HCT116 (cell line): ENCODE measurements around the gene OR2AG1. TPM values are rescaled to one million over a fixed set of nuclear protein-coding genes. Genes with fewer than 3 reads are reported as not detected.

Experiments used
- ATAC-seq: fragments of 200-7000 bp; cut with Tn5 transposase; 2 replicates; pipeline ENCODE4 v1.9.1; 2020; ENCODE audit warnings: mild to moderate bottlenecking, moderate library complexity
- BruUV-seq: library from RNA; stranded (reverse); fragments of 400-500 nt; replicated peaks from 2 replicates; lab custom pipeline; 2021; lab: Mats Ljungman, UMichigan
- CTCF ChIA-PET: fragments of 300-600 bp; sonication (Branson Sonifier 250); formaldehyde crosslinking; loops from one replicate; lab custom pipeline; 2021; ENCODE audit warnings: antibody characterized with exemption; lab: Charles Lee
- POLR2A ChIA-PET: fragments of 300-600, 350-600 bp; sonication (Branson Sonifier 250); formaldehyde crosslinking; loops from one replicate; lab custom pipeline; 2021; ENCODE audit warnings: antibody characterized with exemption; lab: Charles Lee
- RAD21 ChIA-PET, 2 experiments: fragments of 300-600 bp; sonication (Branson Sonifier 250); formaldehyde crosslinking; loops; one replicate each; lab custom pipeline; 2023; ENCODE audit warnings: low total read pairs in 2 of 2; ENCODE audit not compliant: uncharacterized antibody in 2 of 2, unreplicated experiment in 2 of 2, low non-redundant PET in 1 of 2; lab: Charles Lee
- DNase-seq: peaks from one replicate; pipeline ENCODE4 v3.0.0-alpha.2; 2010; ENCODE audit warnings: low read depth, low spot score
- H2AFZ ChIP-seq: fragments of 200-600 bp; shearing (Covaris generic), sonication (generic); 2 replicates; pipeline ENCODE4 v1.6.1; 2017; ENCODE audit warnings: low read depth, mixed run types, mixed read lengths, antibody characterized with exemption, low read length; ENCODE audit not compliant: poor library complexity, severe bottlenecking
- H3K27ac ChIP-seq: 2 replicates; pipeline ENCODE4 v1.5.1; 2012; ENCODE audit warnings: low read depth, low read length
- H3K27me3 ChIP-seq: fragments of 200-600 bp; sonication (generic); 2 replicates; pipeline ENCODE4 v1.6.1; 2016; ENCODE audit warnings: mixed run types, low read length, mixed read lengths; ENCODE audit not compliant: insufficient read depth
- H3K36me3 ChIP-seq, 2 experiments: fragments of 200-500 bp in 1 of 2; fragments of 200-600 bp in 1 of 2; sonication (Bioruptor generic) in 1 of 2; sonication (generic) in 1 of 2; 2 replicates each; pipeline versions ENCODE4 v1.5.1 to v1.6.1; 2014 to 2016; ENCODE audit warnings: low read length in 2 of 2, inconsistent platforms in 1 of 2, mixed read lengths in 1 of 2, mixed run types in 1 of 2; ENCODE audit not compliant: insufficient read depth in 2 of 2, control insufficient read depth in 1 of 2
- H3K4me1 ChIP-seq, 2 experiments: fragments of 200-600 bp in 1 of 2; sonication (generic) in 1 of 2; 2 replicates each; pipeline versions ENCODE4 v1.5.1 to v1.6.1; 2012 to 2017; ENCODE audit warnings: low read length in 2 of 2, inconsistent platforms in 1 of 2, mild to moderate bottlenecking in 1 of 2, mixed read lengths in 1 of 2, mixed run types in 1 of 2, moderate library complexity in 1 of 2; ENCODE audit not compliant: insufficient read depth in 2 of 2, control insufficient read depth in 1 of 2
- H3K4me2 ChIP-seq: fragments of 200-600 bp; sonication (generic); 2 replicates; pipeline ENCODE4 v1.6.1; 2017; ENCODE audit warnings: mixed run types, low read length, mixed read lengths
- H3K4me3 ChIP-seq, 2 experiments: fragments of 200-600 bp in 1 of 2; sonication (generic) in 1 of 2; replicated peaks in 1 of 2; 2 replicates each; pipeline ENCODE4 v1.5.1; 2011 to 2016; ENCODE audit warnings: low read length in 2 of 2, control low read depth in 1 of 2, low read depth in 1 of 2, mild to moderate bottlenecking in 1 of 2, mixed read lengths in 1 of 2, mixed run types in 1 of 2
- H3K79me2 ChIP-seq: fragments of 200-600 bp; sonication (generic); 2 replicates; pipeline ENCODE4 v1.6.1; 2017; ENCODE audit warnings: mild to moderate bottlenecking, mixed run types, low read length, moderate library complexity, mixed read lengths; ENCODE audit not compliant: insufficient read depth
- H3K9ac ChIP-seq: fragments of 200-600 bp; sonication (generic); 2 replicates; pipeline ENCODE4 v1.6.1; 2016; ENCODE audit warnings: low read length, mixed read lengths
- H3K9me2 ChIP-seq: fragments of 200-600 bp; sonication (generic), shearing (Covaris generic); 2 replicates; pipeline ENCODE4 v1.6.1; 2017; ENCODE audit warnings: mixed run types, mild to moderate bottlenecking, moderate library complexity; ENCODE audit not compliant: insufficient read depth
- H3K9me3 ChIP-seq, 2 experiments: fragments of 200-500 bp in 1 of 2; fragments of 200-600 bp in 1 of 2; sonication (Bioruptor generic) in 1 of 2; sonication (generic) in 1 of 2; 2 replicates each; pipeline ENCODE4 v1.6.1; 2014 to 2017; ENCODE audit warnings: low read length in 2 of 2, mixed read lengths in 2 of 2, inconsistent platforms in 1 of 2, low read depth in 1 of 2, mild to moderate bottlenecking in 1 of 2, mixed run types in 1 of 2, moderate library complexity in 1 of 2; ENCODE audit not compliant: control insufficient read depth in 1 of 2, insufficient read depth in 1 of 2
- H4K20me1 ChIP-seq: fragments of 200-600 bp; sonication (generic), shearing (Covaris generic); 2 replicates; pipeline ENCODE4 v1.6.1; 2017; ENCODE audit warnings: mixed run types, mild to moderate bottlenecking, moderate library complexity; ENCODE audit not compliant: insufficient read depth
- CEBPB ChIP-seq: IDR thresholded peaks from 2 replicates; pipeline ENCODE4 v1.6.1; 2012; ENCODE audit warnings: low read depth
- EGR1 ChIP-seq: IDR thresholded peaks from 2 replicates; pipeline ENCODE4 v1.6.1; 2012; ENCODE audit warnings: low read depth
- ELF1 ChIP-seq: IDR thresholded peaks from 2 replicates; pipeline ENCODE4 v1.6.1; 2012; ENCODE audit warnings: low read depth, borderline replicate concordance
- EZH2 ChIP-seq: fragments of 200-600 bp; sonication (generic); IDR thresholded peaks from 2 replicates; pipeline ENCODE4 v1.6.1; 2017; ENCODE audit warnings: antibody characterized with exemption, mixed run types
- JUND ChIP-seq: IDR thresholded peaks from 2 replicates; pipeline ENCODE4 v1.6.1; 2012
- POLR2A ChIP-seq: IDR thresholded peaks from 2 replicates; pipeline ENCODE4 v1.7.0; 2011; ENCODE audit warnings: borderline replicate concordance; ENCODE audit not compliant: insufficient read depth, insufficient read length; ENCODE audit errors: extremely low read depth
- POLR2AphosphoS5 ChIP-seq: IDR thresholded peaks from 2 replicates; pipeline ENCODE4 v1.6.1; 2011; ENCODE audit warnings: mild to moderate bottlenecking, low read depth, low read length, moderate library complexity
- SIN3A ChIP-seq: IDR thresholded peaks from 2 replicates; pipeline ENCODE4 v1.6.1; 2012; ENCODE audit warnings: low read depth
- SP1 ChIP-seq: IDR thresholded peaks from 2 replicates; pipeline ENCODE4 v1.6.1; 2012; ENCODE audit warnings: low read depth
- SRF ChIP-seq: IDR thresholded peaks from 2 replicates; pipeline ENCODE4 v1.6.1; 2012; ENCODE audit warnings: low read depth
- TCF7L2 ChIP-seq: IDR thresholded peaks from 2 replicates; pipeline ENCODE4 v1.7.0; 2011; ENCODE audit warnings: borderline replicate concordance, inconsistent platforms; ENCODE audit not compliant: insufficient read depth, insufficient read length; ENCODE audit errors: extremely low read depth
- YY1 ChIP-seq: IDR thresholded peaks from 2 replicates; pipeline ENCODE4 v1.6.1; 2011; ENCODE audit warnings: low read length, low read depth, moderate library complexity, mild to moderate bottlenecking; ENCODE audit not compliant: insufficient replicate concordance; ENCODE audit errors: extremely low read depth
- ZFX ChIP-seq: fragments of 450-650 bp; IDR thresholded peaks from 2 replicates; pipeline ENCODE4 v1.6.1; 2017
- ZNF274 ChIP-seq: fragments of 200-500 bp; sonication (Bioruptor generic); IDR thresholded peaks from 2 replicates; pipeline ENCODE4 v1.6.1; 2014; ENCODE audit warnings: mild to moderate bottlenecking, low read depth, low read length, inconsistent platforms
- intact Hi-C: fragments of 100-400 bp; cut with micrococcal nuclease; formaldehyde crosslinking; loops from 2 replicates; pipeline ENCODE4 v1.10.0; 2022
- total RNA-seq: library from RNA; stranded (reverse); gene quantifications from one replicate; pipeline ENCODE4 v1.2.1, GENCODE V29; 2021; ENCODE audit not compliant: unreplicated experiment
- TF ChIP-seq, protein P1 (sequence below): IDR thresholded peaks from 2 replicates; pipeline ENCODE4 v1.6.1; 2011; ENCODE audit warnings: mild to moderate bottlenecking, low read length, moderate library complexity; ENCODE audit not compliant: insufficient replicate concordance; ENCODE audit errors: extremely low read depth
- TF ChIP-seq, protein P2 (sequence below): IDR thresholded peaks from 2 replicates; pipeline ENCODE4 v1.6.1; 2012; ENCODE audit warnings: low read depth
- TF ChIP-seq, protein P3 (sequence below), 3 experiments: fragments of 200-600 bp in 1 of 3; sonication (generic) in 1 of 3; IDR thresholded peaks in 2 of 3; conservative IDR thresholded peaks in 1 of 3; 2 replicates each; pipeline ENCODE4 v1.5.1; 2012 to 2017; ENCODE audit warnings: low read depth in 2 of 3, low read length in 2 of 3, antibody characterized with exemption in 1 of 3, borderline replicate concordance in 1 of 3, control low read depth in 1 of 3, mild to moderate bottlenecking in 1 of 3, mixed read lengths in 1 of 3, mixed run types in 1 of 3, moderate library complexity in 1 of 3; ENCODE audit not compliant: insufficient read depth in 1 of 3
- TF ChIP-seq, protein P4 (sequence below): IDR thresholded peaks from 2 replicates; pipeline ENCODE4 v1.6.1; 2012
- TF ChIP-seq, protein P5 (sequence below): IDR thresholded peaks from 2 replicates; pipeline ENCODE4 v1.6.1; 2012

OR2AG1 gene
- total RNA-seq, 1 experiment from 2014 or later: not detected

DNA sequence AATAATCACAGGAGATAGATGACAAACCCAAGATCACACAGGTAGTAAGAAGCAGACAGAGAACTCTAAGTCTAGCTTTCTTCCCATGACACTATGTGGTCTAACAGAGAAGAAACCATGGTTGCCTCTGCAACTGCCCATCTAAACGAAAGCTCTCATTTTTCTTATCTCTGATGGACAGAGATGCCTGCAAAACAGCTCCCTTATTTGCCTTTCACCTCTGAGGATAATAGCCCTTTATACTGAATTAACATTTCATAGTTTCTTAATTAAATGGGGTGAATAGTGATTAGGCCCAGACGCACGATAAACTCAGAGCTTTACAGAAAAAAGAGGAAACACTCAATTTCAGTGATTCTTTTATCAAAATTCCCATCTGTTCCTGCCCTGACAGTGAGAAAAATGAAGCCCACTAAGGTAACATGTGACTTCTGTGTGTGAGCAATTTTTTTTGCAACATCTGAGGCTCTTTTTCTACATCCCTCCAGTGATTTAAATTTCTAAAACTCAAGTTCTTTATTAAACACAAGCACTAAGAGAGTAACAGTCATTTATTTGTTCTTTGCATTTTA is 35.6 kb upstream of the OR2AG1 start:
- POLR2A ChIA-PET: no interaction called here
- CTCF ChIA-PET: interaction anchor here (1.6 kb wide), 1 partner anchor 8 kb away, joined by 8 read pairs; no protein-coding TSS in a partner anchor
- no peak overlapping the region for H3K4me2 ChIP-seq

More for the DNA sequence above, 35.6 kb upstream of the OR2AG1 start:
- H3K79me2 ChIP-seq: no peaks in the 10 kb centered on the region
- no peak overlapping the region for H3K9ac ChIP-seq
- H3K9me3 ChIP-seq: no peaks in the 10 kb centered on the region
- peaks cover 82% of the 10 kb centered on the region for H3K27me3 ChIP-seq
- BruUV-seq: no TSS peak
- intact Hi-C loops: no loop called here
- H3K27ac ChIP-seq: no peak overlapping the region
- no peak overlapping the region for H2AFZ ChIP-seq
- TF ChIP-seq SIN3A: no peak
- TF ChIP-seq SP1: no peak
- TF ChIP-seq, protein P1, sequence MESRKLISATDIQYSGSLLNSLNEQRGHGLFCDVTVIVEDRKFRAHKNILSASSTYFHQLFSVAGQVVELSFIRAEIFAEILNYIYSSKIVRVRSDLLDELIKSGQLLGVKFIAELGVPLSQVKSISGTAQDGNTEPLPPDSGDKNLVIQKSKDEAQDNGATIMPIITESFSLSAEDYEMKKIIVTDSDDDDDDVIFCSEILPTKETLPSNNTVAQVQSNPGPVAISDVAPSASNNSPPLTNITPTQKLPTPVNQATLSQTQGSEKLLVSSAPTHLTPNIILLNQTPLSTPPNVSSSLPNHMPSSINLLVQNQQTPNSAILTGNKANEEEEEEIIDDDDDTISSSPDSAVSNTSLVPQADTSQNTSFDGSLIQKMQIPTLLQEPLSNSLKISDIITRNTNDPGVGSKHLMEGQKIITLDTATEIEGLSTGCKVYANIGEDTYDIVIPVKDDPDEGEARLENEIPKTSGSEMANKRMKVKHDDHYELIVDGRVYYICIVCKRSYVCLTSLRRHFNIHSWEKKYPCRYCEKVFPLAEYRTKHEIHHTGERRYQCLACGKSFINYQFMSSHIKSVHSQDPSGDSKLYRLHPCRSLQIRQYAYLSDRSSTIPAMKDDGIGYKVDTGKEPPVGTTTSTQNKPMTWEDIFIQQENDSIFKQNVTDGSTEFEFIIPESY: no peak
- no peak for TF ChIP-seq YY1
- TF ChIP-seq, protein P2, sequence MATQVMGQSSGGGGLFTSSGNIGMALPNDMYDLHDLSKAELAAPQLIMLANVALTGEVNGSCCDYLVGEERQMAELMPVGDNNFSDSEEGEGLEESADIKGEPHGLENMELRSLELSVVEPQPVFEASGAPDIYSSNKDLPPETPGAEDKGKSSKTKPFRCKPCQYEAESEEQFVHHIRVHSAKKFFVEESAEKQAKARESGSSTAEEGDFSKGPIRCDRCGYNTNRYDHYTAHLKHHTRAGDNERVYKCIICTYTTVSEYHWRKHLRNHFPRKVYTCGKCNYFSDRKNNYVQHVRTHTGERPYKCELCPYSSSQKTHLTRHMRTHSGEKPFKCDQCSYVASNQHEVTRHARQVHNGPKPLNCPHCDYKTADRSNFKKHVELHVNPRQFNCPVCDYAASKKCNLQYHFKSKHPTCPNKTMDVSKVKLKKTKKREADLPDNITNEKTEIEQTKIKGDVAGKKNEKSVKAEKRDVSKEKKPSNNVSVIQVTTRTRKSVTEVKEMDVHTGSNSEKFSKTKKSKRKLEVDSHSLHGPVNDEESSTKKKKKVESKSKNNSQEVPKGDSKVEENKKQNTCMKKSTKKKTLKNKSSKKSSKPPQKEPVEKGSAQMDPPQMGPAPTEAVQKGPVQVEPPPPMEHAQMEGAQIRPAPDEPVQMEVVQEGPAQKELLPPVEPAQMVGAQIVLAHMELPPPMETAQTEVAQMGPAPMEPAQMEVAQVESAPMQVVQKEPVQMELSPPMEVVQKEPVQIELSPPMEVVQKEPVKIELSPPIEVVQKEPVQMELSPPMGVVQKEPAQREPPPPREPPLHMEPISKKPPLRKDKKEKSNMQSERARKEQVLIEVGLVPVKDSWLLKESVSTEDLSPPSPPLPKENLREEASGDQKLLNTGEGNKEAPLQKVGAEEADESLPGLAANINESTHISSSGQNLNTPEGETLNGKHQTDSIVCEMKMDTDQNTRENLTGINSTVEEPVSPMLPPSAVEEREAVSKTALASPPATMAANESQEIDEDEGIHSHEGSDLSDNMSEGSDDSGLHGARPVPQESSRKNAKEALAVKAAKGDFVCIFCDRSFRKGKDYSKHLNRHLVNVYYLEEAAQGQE: no peak
- no peak for TF ChIP-seq ELF1
- no peak for TF ChIP-seq ZFX
- TF ChIP-seq TCF7L2: no peak
- no peak for TF ChIP-seq ZNF274
- no peak for TF ChIP-seq POLR2AphosphoS5
- TF ChIP-seq POLR2A: no peak
- TF ChIP-seq JUND: no peak
- TF ChIP-seq, protein P3, sequence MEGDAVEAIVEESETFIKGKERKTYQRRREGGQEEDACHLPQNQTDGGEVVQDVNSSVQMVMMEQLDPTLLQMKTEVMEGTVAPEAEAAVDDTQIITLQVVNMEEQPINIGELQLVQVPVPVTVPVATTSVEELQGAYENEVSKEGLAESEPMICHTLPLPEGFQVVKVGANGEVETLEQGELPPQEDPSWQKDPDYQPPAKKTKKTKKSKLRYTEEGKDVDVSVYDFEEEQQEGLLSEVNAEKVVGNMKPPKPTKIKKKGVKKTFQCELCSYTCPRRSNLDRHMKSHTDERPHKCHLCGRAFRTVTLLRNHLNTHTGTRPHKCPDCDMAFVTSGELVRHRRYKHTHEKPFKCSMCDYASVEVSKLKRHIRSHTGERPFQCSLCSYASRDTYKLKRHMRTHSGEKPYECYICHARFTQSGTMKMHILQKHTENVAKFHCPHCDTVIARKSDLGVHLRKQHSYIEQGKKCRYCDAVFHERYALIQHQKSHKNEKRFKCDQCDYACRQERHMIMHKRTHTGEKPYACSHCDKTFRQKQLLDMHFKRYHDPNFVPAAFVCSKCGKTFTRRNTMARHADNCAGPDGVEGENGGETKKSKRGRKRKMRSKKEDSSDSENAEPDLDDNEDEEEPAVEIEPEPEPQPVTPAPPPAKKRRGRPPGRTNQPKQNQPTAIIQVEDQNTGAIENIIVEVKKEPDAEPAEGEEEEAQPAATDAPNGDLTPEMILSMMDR (IDR thresholded peaks at IDR 0.05 in 2 of 3, conservative IDR thresholded peaks at IDR 0.05 in 1 of 3; ENCODE audit: borderline replicate concordance in 1 of 3, insufficient read depth in 1 of 3, low read depth in 2 of 3, low read length in 2 of 3): no peak
- TF ChIP-seq, protein P4, sequence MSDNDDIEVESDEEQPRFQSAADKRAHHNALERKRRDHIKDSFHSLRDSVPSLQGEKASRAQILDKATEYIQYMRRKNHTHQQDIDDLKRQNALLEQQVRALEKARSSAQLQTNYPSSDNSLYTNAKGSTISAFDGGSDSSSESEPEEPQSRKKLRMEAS: no peak
- no peak for TF ChIP-seq SRF
- no peak for TF ChIP-seq CEBPB
- TF ChIP-seq EGR1: no peak
- TF ChIP-seq, protein P5, sequence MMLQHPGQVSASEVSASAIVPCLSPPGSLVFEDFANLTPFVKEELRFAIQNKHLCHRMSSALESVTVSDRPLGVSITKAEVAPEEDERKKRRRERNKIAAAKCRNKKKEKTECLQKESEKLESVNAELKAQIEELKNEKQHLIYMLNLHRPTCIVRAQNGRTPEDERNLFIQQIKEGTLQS: no peak
- no peak for TF ChIP-seq EZH2
- RAD21 ChIA-PET: no interaction called here
- no peaks in the 10 kb centered on the region for H3K9me2 ChIP-seq
- no peak overlapping the region for H3K4me3 ChIP-seq
- H4K20me1 ChIP-seq: no peaks in the 10 kb centered on the region
- ATAC-seq (no peak), DNase-seq (no peak)
- no peaks in the 10 kb centered on the region for H3K4me1 ChIP-seq
- H3K36me3 ChIP-seq: no peaks in the 10 kb centered on the region
